ENCODE results near the gene CAMK2N2. TPM values are rescaled to one million over a fixed set of nuclear protein-coding genes. Genes with fewer than 3 reads are reported as not detected.

Gene CAMK2N2
- total RNA-seq, 1 experiment from 2014 or later, result 5.7 TPM

DNA sequence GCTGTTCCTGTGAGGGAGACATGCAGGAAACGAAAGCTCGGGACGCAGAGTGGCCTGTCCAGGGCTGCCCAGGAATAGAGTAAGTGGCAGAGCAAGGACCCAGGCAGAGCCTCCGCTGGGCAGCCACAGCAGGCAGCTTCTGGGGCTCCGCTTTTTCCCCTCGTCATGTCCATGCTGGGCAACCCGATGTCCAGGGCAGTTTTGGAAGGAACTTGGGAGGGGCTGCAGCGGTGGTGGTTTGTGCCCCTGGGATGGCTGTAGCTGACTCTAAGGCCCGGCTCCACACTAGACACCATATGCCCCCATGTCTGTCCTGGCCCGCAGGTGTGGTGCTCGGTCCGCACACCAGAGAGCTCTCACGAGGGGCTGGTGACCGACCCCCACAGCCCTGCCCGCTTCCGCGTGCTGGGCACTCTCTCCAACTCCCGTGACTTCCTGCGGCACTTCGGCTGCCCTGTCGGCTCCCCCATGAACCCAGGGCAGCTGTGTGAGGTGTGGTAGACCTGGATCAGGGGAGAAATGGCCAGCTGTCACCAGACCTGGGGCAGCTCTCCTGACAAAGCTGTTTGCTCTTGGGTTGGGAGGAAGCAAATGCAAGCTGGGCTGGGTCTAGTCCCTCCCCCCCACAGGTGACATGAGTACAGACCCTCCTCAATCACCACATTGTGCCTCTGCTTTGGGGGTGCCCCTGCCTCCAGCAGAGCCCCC is 30.5 kb upstream of the CAMK2N2 start:
- no TSS peak for BruUV-seq (replicated peaks)
- in situ Hi-C loops (cut with HindIII; ENCODE audit: low pct_unique_long_range_greater_than_20kb, low sequenced_read_pairs) (no loop called here), intact Hi-C loops (cut with micrococcal nuclease; ENCODE audit: unreplicated experiment) (no loop called here)
- no peak overlapping the region for H3K4me3 ChIP-seq (ENCODE audit: low read depth in 2 of 2, low read length in 2 of 2)
- no peak for ATAC-seq
- no peak overlapping the region for H3K27ac ChIP-seq (ENCODE audit: low read length)
- no peak for DNase-seq (ENCODE audit: low read depth, low spot score)
- ChIA-PET CTCF (no interaction called here), POLR2A (no interaction called here)
- H3K4me1 ChIP-seq (ENCODE audit: control insufficient read depth, insufficient read depth, low read length), result no peaks in the 10 kb centered on the region
- TF ChIP-seq TCF7L2 (IDR thresholded peaks at IDR 0.05; ENCODE audit: low read depth, low read length), result no peak
- TF ChIP-seq, protein P1, sequence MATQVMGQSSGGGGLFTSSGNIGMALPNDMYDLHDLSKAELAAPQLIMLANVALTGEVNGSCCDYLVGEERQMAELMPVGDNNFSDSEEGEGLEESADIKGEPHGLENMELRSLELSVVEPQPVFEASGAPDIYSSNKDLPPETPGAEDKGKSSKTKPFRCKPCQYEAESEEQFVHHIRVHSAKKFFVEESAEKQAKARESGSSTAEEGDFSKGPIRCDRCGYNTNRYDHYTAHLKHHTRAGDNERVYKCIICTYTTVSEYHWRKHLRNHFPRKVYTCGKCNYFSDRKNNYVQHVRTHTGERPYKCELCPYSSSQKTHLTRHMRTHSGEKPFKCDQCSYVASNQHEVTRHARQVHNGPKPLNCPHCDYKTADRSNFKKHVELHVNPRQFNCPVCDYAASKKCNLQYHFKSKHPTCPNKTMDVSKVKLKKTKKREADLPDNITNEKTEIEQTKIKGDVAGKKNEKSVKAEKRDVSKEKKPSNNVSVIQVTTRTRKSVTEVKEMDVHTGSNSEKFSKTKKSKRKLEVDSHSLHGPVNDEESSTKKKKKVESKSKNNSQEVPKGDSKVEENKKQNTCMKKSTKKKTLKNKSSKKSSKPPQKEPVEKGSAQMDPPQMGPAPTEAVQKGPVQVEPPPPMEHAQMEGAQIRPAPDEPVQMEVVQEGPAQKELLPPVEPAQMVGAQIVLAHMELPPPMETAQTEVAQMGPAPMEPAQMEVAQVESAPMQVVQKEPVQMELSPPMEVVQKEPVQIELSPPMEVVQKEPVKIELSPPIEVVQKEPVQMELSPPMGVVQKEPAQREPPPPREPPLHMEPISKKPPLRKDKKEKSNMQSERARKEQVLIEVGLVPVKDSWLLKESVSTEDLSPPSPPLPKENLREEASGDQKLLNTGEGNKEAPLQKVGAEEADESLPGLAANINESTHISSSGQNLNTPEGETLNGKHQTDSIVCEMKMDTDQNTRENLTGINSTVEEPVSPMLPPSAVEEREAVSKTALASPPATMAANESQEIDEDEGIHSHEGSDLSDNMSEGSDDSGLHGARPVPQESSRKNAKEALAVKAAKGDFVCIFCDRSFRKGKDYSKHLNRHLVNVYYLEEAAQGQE (IDR thresholded peaks at IDR 0.05; ENCODE audit: insufficient read depth in 1 of 2, low read depth in 2 of 2, low read length in 1 of 2), result no peak
- TF ChIP-seq SIN3A (IDR thresholded peaks at IDR 0.05; ENCODE audit: borderline replicate concordance, insufficient read depth, low read depth, low read length), result no peak
- TF ChIP-seq POLR2AphosphoS5 (IDR thresholded peaks at IDR 0.05; ENCODE audit: low read depth, low read length), result no peak
- TF ChIP-seq, protein P2, sequence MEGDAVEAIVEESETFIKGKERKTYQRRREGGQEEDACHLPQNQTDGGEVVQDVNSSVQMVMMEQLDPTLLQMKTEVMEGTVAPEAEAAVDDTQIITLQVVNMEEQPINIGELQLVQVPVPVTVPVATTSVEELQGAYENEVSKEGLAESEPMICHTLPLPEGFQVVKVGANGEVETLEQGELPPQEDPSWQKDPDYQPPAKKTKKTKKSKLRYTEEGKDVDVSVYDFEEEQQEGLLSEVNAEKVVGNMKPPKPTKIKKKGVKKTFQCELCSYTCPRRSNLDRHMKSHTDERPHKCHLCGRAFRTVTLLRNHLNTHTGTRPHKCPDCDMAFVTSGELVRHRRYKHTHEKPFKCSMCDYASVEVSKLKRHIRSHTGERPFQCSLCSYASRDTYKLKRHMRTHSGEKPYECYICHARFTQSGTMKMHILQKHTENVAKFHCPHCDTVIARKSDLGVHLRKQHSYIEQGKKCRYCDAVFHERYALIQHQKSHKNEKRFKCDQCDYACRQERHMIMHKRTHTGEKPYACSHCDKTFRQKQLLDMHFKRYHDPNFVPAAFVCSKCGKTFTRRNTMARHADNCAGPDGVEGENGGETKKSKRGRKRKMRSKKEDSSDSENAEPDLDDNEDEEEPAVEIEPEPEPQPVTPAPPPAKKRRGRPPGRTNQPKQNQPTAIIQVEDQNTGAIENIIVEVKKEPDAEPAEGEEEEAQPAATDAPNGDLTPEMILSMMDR (IDR thresholded peaks at IDR 0.05), result no peak
- H3K36me3 ChIP-seq (ENCODE audit: control insufficient read depth, insufficient read depth, low read length), result no peaks in the 10 kb centered on the region
- no peaks in the 10 kb centered on the region for H3K9me3 ChIP-seq (ENCODE audit: control insufficient read depth, insufficient read depth, low read depth, low read length)
- H3K27me3 ChIP-seq (ENCODE audit: control insufficient read depth, insufficient read depth, low read length), result no peaks in the 10 kb centered on the region

DNA sequence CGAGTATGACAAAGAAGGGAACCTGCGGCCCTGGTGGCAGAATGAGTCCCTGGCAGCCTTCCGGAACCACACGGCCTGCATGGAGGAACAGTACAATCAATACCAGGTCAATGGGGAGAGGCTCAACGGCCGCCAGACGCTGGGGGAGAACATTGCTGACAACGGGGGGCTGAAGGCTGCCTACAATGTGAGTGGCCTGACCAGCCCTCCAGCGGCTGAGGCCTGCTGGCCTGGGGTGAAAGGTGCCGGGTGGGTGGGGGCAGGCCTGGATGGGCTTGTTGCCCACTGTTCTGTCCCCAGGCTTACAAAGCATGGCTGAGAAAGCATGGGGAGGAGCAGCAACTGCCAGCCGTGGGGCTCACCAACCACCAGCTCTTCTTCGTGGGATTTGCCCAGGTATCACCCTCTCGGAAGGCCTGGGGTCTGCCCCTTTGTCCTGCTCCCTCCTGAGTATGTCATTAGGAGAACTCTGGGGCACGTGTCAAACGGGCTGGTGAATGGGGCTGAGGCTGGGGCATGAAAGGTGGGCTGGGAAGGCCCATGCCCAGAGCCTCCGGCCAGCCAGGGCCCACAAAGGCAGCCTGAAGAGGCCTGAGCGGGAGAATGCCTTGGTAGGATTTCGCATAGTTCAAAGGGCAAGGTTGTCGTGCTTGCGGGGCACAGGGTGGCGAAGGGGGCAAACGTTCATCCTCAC is 29.8 kb upstream of the CAMK2N2 start:
- ATAC-seq (no peak), DNase-seq (ENCODE audit: low read depth, low spot score) (no peak)
- TF ChIP-seq, protein P2 (IDR thresholded peaks at IDR 0.05), result no peak
- TF ChIP-seq POLR2AphosphoS5 (IDR thresholded peaks at IDR 0.05; ENCODE audit: low read depth, low read length), result no peak
- no peak for TF ChIP-seq TCF7L2 (IDR thresholded peaks at IDR 0.05; ENCODE audit: low read depth, low read length)
- no peak for TF ChIP-seq SIN3A (IDR thresholded peaks at IDR 0.05; ENCODE audit: borderline replicate concordance, insufficient read depth, low read depth, low read length)
- TF ChIP-seq, protein P1 (IDR thresholded peaks at IDR 0.05; ENCODE audit: insufficient read depth in 1 of 2, low read depth in 2 of 2, low read length in 1 of 2), result no peak
- in situ Hi-C loops (cut with HindIII; ENCODE audit: low pct_unique_long_range_greater_than_20kb, low sequenced_read_pairs) (no loop called here), intact Hi-C loops (cut with micrococcal nuclease; ENCODE audit: unreplicated experiment) (no loop called here)
- no peaks in the 10 kb centered on the region for H3K27me3 ChIP-seq (ENCODE audit: control insufficient read depth, insufficient read depth, low read length)
- H3K36me3 ChIP-seq (ENCODE audit: control insufficient read depth, insufficient read depth, low read length), result no peaks in the 10 kb centered on the region
- ChIA-PET POLR2A (no interaction called here), CTCF (interaction anchor here (0.5 kb wide), 1 partner anchor 201 kb away, joined by 5 read pairs; no protein-coding TSS in a partner anchor)
- no peaks in the 10 kb centered on the region for H3K4me1 ChIP-seq (ENCODE audit: control insufficient read depth, insufficient read depth, low read length)
- no peaks in the 10 kb centered on the region for H3K9me3 ChIP-seq (ENCODE audit: control insufficient read depth, insufficient read depth, low read depth, low read length)
- no peak overlapping the region for H3K4me3 ChIP-seq (ENCODE audit: low read depth in 2 of 2, low read length in 2 of 2)
- no peak overlapping the region for H3K27ac ChIP-seq (ENCODE audit: low read length)
- BruUV-seq (replicated peaks), result no TSS peak
